ENCODE measurements around the gene MCFD2. TPM values are rescaled to one million over a fixed set of nuclear protein-coding genes. Genes with fewer than 3 reads are reported as not detected.

Gene MCFD2
- total RNA-seq, 4 donors from 2014 or later, result 49.2 to 111 (median 56.0) TPM

GRCh38 chr2:46862514-46862913 lies 53.1 kb downstream of the MCFD2 start:
- no peak for DNase-seq (ENCODE audit: low spot score in 2 of 2)
- H3K27ac ChIP-seq, result peak overlapping the region in 2 of 4 donors; percentile 20 to 50
- H3K27me3 ChIP-seq, result no peaks in the 10 kb centered on the region
- WGBS, 2 donors, result 85 to 95% methylated on average over 2 of the region's 2 CpGs
- TF ChIP-seq POLR2A (IDR thresholded peaks at IDR 0.05) (no peak), EP300 (IDR thresholded peaks at IDR 0.05) (no peak), CTCF (IDR thresholded peaks at IDR 0.05) (no peak)
- no peaks in the 10 kb centered on the region for H3K36me3 ChIP-seq
- H3K4me3 ChIP-seq, result no peak overlapping the region
- H3K9me3 ChIP-seq, result peaks cover 0 to 11% (median 0%) of the 10 kb centered on the region in 4 donors
- H3K4me1 ChIP-seq, result peaks cover 0 to 21% (median 2%) of the 10 kb centered on the region in 4 donors

- H3K9me3 ChIP-seq, result peaks cover 0 to 11% (median 0%) of the 10 kb centered on the region in 4 donors
- H3K27me3 ChIP-seq, result no peaks in the 10 kb centered on the region
- no peak overlapping the region for H3K4me3 ChIP-seq
- no peak for DNase-seq (ENCODE audit: low spot score in 2 of 2)
- 56 to 59% methylated on average over 6 of the region's 6 CpGs for WGBS, 2 donors
- H3K36me3 ChIP-seq, result no peaks in the 10 kb centered on the region
- TF ChIP-seq CTCF (IDR thresholded peaks at IDR 0.05), result no peak
- no peak for TF ChIP-seq EP300 (IDR thresholded peaks at IDR 0.05)
- TF ChIP-seq POLR2A (IDR thresholded peaks at IDR 0.05), result no peak
- peak overlapping the region in 2 of 4 donors; percentile 20 to 50 for H3K27ac ChIP-seq
- H3K4me1 ChIP-seq, result peaks cover 0 to 21% (median 2%) of the 10 kb centered on the region in 4 donors
Measured at GRCh38 chr2:46861916-46862315, 53.7 kb downstream of the MCFD2 start.

GRCh38 chr2:46859482-46859881 lies 56.1 kb downstream of the MCFD2 start:
- DNase-seq (ENCODE audit: low spot score in 2 of 2), result no peak
- no peak for TF ChIP-seq CTCF (IDR thresholded peaks at IDR 0.05)
- no peak for TF ChIP-seq POLR2A (IDR thresholded peaks at IDR 0.05)
- TF ChIP-seq EP300 (IDR thresholded peaks at IDR 0.05), result no peak
- Histone ChIP-seq H3K27ac (peak overlapping the region in 2 of 4 donors; percentile 62 to 77), H3K9me3 (no peaks in the 10 kb centered on the region), H3K27me3 (no peaks in the 10 kb centered on the region), H3K36me3 (no peaks in the 10 kb centered on the region), H3K4me1 (peaks cover 0 to 39% (median 2%) of the 10 kb centered on the region in 4 donors), H3K4me3 (no peak overlapping the region)
- 92 to 93% methylated on average over 9 of the region's 9 CpGs for WGBS, 2 donors

GRCh38 chr2:46858702-46859090 lies 56.9 kb downstream of the MCFD2 start:
- TF ChIP-seq CTCF (IDR thresholded peaks at IDR 0.05) (no peak), EP300 (IDR thresholded peaks at IDR 0.05) (peak in 1 of 2 donors; percentile 51)
- 75 to 87% methylated on average over 4 of the region's 4 CpGs for WGBS, 2 donors
- Histone ChIP-seq H3K9me3 (no peaks in the 10 kb centered on the region), H3K4me1 (peaks cover 0 to 44% (median 5%) of the 10 kb centered on the region in 4 donors), H3K4me3 (no peak overlapping the region), H3K36me3 (no peaks in the 10 kb centered on the region), H3K27me3 (no peaks in the 10 kb centered on the region), H3K27ac (peak overlapping the region in 3 of 4 donors; percentile 24 to 77 (median 62))
- peak in 1 of 2 donors; percentile 50 for DNase-seq (ENCODE audit: low spot score in 2 of 2)

DNA sequence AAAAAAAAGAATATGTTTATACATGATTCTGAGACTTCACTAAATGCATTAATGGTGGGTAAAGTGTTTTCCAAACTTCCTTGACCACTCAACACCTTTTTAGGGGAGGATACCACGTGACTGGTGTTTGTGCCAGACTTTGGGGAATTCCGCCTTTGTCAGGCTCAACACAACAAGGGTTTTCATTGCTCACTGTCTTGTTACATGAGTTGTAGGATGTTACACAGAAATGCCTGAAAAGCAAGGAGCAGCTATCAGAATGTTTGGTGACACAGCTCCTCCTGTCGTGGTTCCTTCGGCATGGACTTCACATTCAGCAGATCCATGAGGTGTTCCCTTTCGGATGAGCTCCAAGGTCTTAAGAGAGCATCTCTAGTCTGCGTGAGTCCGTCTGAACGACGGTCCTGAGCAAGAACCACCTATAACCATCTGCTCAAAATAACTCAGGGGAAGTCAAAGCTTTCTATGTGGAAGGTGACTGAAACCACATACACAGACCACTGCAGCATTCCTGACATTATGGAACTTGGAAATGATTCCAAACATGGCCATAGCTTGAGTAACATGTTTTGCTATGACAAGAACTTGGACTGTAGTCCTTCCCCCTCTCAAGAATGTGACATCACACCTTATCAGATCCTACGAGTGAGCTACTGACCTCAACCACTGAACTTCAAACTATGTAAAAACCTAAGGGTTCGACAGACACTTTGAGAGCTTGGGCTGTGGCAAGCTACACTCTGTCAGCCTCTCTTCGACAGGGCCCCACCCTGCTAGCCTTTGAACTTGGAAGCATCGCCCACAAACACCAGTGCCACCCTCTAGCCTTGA lies 57.5 kb downstream of the MCFD2 start:
- 83 to 88% methylated on average over 13 of the region's 13 CpGs for WGBS, 2 donors
- H3K27ac ChIP-seq, result peak overlapping the region in 3 of 4 donors; percentile 24 to 42 (median 24)
- no peaks in the 10 kb centered on the region for H3K27me3 ChIP-seq
- no peak for TF ChIP-seq CTCF (IDR thresholded peaks at IDR 0.05)
- TF ChIP-seq EP300 (IDR thresholded peaks at IDR 0.05), result no peak
- no peak for TF ChIP-seq POLR2A (IDR thresholded peaks at IDR 0.05)
- H3K36me3 ChIP-seq, result no peaks in the 10 kb centered on the region
- H3K4me1 ChIP-seq, result peaks cover 0 to 44% (median 5%) of the 10 kb centered on the region in 4 donors
- no peak overlapping the region for H3K4me3 ChIP-seq
- DNase-seq (ENCODE audit: low spot score in 2 of 2), result no peak
- no peaks in the 10 kb centered on the region for H3K9me3 ChIP-seq
